HG03175 (cell line): ENCODE data around the gene SDR42E1.

Experiments used
- ATAC-seq: cut with Tn5 transposase; IDR thresholded peaks from one replicate; pipeline ENCODE4 v1.9.1; 2021; ENCODE audit warnings: mild to moderate bottlenecking, moderate library complexity; ENCODE audit not compliant: unreplicated experiment

SDR42E1 gene

GRCh38 chr16:82011199-82011641, at the start of gene SDR42E1:
TSS of gene SDR42E1 (minus strand) at chr16:82011470. CDS start at chr16:82000858, 10,612 bp downstream.
- ATAC-seq = peak; percentile 95

DNA sequence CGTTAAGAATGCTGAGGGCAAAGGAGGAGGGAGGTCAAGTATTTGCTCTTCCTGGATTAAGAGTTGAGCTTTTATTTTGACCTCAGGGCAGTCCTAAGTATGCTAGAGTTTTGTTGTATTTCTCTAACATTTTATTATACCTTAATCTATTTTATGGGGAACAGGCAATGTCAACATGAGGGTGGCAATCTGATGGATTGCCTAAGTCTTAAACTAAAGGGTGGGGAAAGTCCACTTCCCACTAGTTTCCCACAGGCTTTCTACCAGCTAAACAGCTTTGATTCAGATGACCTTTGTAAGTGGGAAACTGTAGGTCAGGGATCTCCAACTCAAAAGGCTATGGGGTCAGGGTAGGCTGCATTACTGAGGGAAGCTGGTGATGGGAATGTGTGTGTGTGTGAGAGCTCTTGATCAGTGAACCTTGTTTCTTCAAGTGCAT, 48.7 kb upstream of the SDR42E1 start:
- ATAC-seq = no peak

- ATAC-seq = no peak
Observed at GRCh38 chr16:82059161-82059982, 48.1 kb upstream of the SDR42E1 start.

DNA sequence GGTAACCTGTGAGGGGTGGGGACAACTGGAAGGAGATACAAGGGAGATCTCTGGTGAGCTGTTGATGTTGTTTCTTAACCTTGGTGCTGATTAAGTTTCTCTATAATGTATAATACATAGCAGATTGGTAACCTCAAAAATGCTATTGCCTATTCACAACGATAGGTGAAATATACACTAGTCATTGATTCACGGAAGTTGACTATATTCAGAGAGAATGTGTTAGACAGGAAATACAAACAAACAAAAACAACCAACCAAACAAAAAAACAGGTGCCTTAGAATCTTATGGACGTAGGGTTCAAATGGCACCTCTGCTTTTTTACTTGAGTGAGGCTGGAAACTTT, 45.3 kb upstream of the SDR42E1 start:
- ATAC-seq = no peak

DNA sequence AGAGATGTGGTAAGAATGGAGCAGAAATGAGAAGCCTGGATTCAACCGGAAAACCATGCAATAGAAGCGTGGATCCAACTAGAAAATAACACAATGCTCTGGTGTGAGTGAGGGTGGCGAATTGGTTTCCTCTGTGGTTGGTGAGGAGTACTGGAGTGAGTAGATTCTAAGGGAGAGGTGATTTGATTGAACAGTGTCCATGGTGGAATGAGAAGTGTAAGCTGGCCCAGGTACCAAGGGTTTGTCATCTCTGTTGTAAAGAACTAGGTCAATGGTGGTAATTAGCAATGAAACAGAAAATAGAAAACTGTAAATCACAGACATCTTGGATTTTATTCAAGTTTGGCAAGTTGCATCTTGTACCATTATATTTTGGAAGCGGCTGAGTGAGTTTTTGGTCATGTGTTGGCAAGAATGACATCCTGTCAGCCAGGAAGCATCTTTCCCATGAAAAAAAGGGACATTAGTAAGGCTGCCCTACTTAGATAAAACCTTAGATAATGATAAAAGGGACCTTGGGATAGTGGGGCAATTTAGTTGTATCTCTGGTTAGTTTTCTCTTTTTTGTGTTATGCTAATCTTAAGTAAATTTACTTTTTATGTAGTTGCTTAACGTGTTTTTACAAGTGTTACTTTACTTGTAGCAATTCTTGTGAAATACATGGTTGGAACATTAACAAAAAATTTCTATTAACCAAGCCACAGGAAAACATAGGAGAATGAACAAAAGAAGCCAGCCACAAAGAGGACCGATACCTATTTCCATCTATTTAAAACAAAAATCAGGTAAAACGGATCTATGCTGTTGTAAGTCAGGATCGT, 44.7 kb upstream of the SDR42E1 start:
- ATAC-seq = no peak

DNA sequence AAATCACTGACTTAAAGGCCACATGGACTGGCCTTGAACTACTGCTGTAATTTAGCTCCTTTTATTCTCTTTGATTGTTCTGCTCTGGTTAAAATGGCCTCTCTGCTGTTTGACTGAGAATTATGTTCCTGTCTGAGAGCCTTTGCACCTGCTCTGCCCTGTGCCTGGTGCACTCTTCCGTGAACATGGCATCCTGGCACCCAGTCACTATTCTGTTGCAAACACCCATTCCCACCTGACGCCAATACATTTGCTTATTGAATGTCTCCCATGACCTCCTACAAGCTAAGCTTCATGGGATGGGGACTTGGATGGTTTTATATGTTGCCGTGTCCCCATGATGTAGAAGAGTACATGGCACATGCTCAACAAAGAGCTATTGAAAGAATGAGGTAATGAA, 43.8 kb upstream of the SDR42E1 start:
- no peak for ATAC-seq

GRCh38 chr16:82051656-82052055, 40.4 kb upstream of the SDR42E1 start:
- no peak for ATAC-seq

GRCh38 chr16:82050909-82051357, 39.7 kb upstream of the SDR42E1 start:
- no peak for ATAC-seq

DNA sequence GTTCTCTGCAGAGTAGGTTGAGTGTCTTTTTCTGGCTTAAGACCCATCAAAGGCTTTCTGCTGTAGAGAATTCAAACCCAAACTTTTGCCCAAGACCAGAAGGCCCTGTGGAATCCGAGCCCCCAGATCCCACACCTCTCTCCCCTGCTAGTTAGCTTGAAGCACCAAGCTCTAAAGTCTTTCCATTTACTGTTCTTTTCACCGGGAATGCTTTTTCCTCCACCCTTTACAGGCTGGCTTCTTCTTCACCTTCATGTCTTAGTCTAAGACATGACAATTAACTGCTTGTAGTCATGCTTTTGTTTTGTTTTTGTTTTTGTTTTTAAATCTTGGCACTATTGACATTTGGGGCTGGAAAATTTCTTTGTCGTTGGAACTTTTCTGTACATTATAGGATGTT, 39.2 kb upstream of the SDR42E1 start:
- no peak for ATAC-seq

DNA sequence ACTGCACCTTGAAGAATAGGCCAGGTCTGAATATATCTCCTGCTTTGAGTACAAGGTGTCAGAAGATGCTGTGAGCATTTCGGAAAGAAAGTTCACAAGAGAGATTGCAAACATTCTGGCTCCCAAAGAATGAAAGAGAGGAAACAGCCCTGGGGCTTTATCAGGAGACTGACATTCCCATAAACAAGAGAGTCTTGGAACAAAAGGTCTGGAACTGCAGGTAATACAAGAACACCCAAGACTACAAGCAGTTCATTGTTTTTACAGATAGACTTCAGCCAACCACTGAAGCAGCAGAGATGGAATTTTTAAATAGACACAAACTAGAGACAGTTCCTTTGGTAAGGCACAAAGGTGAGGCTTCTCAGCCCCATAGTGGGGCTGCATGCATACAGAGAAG, 38.2 kb upstream of the SDR42E1 start:
- ATAC-seq = no peak

DNA sequence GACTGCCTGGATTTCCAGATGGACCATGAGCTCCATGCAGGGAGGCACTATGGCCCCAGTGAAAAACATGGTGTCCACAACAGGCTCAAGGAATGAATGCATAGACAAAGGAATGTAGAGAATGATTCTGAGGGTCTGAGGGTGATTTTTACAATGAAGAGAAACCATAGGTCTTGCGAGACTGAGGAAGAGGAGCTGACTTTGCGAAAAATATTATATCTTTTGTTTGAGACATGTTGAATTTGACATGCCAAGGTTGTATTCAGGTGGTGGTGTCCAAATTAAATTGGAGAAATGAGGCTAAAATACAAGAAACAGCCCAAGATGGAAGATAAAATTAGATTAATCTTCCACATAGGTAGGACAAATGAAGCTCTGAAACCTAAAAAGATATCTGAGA, 36.5 kb upstream of the SDR42E1 start:
- no peak for ATAC-seq

GRCh38 chr16:82047374-82047773, 36.1 kb upstream of the SDR42E1 start:
- no peak for ATAC-seq

GRCh38 chr16:82046941-82047340, 35.7 kb upstream of the SDR42E1 start:
- no peak for ATAC-seq

GRCh38 chr16:82046541-82046940, 35.3 kb upstream of the SDR42E1 start:
- no peak for ATAC-seq

DNA sequence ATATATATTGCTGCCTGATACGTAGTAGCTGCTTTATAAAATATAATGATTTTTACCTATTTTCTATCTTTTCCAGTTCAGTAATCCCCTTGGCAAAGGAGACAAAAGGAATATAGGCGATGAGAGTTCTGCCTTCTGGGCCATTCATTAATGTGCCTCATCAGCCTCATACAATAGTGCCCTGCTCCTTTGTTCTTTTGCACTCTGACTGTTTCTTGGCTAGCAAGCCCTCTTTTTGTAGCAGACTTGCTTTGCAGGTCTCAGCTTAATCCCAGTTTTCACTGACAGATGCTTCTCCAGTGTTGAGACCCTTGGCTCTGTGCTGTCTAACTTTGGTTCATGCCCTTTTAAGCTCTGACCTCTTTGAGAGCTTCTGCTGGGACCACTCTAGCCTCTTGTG, 34.2 kb upstream of the SDR42E1 start:
- ATAC-seq = no peak

GRCh38 chr16:82044585-82044911, 33.3 kb upstream of the SDR42E1 start:
- ATAC-seq = no peak

- no peak for ATAC-seq
Observed at GRCh38 chr16:82043680-82044584, 32.7 kb upstream of the SDR42E1 start.

DNA sequence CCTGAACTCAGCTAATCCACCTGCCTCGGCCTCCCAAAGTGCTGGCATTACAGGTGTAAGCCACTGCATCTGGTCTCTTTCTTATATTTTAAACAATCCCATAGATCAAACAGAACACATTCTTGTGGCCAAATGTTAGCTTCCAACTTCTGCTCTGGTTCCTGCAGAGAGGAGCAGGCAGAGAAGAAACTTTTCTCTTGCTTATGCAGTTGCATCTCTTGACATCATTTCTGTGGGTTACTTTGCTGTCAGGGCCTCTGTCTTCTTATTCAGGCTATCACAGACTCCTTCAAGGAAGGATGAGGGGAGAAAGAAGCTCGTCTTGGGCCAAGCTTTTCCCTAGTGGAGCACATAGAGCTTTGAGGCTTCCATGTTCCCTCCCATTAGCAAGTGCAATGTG, 31.6 kb upstream of the SDR42E1 start:
- no peak for ATAC-seq

DNA sequence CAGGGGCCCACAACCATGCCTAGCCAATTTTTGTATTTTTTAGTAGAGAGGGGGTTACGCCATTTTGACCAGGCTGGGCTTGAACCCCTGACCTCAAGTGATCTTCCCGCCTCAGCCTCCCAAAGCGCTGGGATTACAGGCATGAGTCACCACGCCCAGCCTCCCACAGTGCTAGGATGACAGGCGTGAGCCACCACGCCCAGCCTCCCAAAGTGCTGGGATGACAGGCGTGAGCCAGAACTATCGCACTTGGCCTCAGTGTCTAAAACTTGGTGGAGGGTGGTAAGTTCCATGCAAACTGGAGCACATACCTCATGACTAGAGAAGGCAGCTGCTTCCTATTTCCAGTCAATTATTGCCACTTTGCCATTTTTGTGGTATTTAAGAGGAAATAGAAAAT, 30.9 kb upstream of the SDR42E1 start:
- no peak for ATAC-seq

DNA sequence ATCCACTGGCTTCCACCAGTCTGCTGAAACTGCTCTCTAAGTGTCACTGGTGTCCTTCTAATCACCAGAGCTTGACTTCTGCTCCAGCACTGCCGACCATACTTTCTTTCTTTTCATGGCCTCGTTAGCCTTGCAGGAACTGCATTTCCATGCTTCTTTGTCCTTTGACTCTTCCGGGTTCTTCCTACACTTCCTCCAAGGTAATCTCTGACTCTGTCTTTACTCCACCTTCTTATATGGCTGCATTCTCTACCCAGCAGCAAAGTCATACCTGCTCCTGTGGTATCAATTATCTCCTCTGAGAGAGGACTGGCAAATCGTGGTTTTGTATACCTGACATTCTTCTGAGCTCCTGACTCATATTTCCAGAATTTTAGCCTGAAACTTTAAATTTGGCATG, 30.3 kb upstream of the SDR42E1 start:
- ATAC-seq = no peak

DNA sequence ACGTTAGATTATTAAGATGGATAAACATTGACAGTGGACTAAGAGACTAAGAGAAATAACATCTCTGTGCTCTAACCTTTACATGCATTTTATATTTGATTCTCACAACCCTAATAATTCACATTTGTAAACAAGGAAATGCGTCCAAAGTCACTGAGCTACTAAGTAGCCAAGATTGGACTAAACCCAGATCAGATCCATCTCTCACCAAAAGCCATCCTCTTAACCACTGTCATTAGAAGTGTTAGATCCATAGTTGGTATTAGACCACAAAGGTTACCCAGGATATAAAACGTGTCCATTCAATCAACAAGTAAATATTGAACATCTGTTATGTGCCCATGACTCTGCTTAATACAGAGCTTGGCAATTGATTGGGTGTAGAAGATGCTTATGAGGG, 29.0 kb upstream of the SDR42E1 start:
- ATAC-seq = no peak
